Measurements from ENCODE around the gene ASCC1.

The ASCC1 gene

DNA sequence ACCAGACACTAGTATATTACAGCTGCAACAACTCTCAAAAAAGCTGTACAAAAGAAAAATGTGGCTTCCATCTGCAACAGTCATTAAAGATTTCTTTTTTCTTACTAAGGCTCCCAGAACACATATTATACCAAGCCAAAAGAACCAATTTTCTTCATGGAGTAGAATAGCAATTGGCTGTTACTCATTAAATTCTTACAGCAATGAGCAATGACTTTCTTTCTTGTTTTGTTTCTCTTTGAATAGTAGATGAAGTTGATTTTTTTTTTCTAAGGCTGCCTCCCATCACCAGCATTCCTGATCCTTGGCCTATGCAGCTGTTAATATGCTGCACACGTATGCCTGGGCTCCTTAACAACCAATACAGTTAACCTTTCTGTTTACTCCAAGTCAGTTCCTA is 91.1 kb downstream of the ASCC1 start:
- no peak overlapping the region for H3K4me3 ChIP-seq (ENCODE audit: low read depth, low read length)
- TF ChIP-seq, protein P1, sequence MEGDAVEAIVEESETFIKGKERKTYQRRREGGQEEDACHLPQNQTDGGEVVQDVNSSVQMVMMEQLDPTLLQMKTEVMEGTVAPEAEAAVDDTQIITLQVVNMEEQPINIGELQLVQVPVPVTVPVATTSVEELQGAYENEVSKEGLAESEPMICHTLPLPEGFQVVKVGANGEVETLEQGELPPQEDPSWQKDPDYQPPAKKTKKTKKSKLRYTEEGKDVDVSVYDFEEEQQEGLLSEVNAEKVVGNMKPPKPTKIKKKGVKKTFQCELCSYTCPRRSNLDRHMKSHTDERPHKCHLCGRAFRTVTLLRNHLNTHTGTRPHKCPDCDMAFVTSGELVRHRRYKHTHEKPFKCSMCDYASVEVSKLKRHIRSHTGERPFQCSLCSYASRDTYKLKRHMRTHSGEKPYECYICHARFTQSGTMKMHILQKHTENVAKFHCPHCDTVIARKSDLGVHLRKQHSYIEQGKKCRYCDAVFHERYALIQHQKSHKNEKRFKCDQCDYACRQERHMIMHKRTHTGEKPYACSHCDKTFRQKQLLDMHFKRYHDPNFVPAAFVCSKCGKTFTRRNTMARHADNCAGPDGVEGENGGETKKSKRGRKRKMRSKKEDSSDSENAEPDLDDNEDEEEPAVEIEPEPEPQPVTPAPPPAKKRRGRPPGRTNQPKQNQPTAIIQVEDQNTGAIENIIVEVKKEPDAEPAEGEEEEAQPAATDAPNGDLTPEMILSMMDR (IDR thresholded peaks at IDR 0.05; ENCODE audit: low read depth, low read length, missing control alignments), result no peak
- in situ Hi-C loops (cut with HindIII; ENCODE audit: low sequenced_read_pairs), result loop anchor here (5.0 kb wide), 1 partner anchor 197 kb away; no protein-coding TSS in a partner anchor
- DNase-seq (ENCODE audit: low read depth), result peak; percentile 37

DNA sequence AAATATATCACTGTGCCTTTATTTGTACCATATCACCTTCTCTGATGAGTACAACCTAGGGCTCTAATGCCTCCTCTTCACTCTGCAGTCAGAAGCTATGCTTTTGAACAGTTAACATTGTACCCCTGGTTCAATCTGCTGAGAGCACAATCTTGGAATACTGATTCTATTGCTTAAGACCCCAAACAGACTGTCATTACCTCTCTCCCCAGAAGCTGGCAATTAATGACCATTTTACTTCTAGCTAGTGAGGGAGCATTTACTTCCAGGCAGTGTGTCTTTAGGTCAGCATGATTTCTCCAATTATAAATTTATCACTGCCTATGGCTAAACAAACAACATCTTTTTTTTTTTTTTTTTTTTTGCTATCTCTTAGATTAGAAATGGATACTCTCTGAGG is 91.7 kb downstream of the ASCC1 start:
- no peak overlapping the region for H3K4me3 ChIP-seq (ENCODE audit: low read depth, low read length)
- TF ChIP-seq, protein P1 (IDR thresholded peaks at IDR 0.05; ENCODE audit: low read depth, low read length, missing control alignments), result no peak
- DNase-seq (ENCODE audit: low read depth), result no peak
- in situ Hi-C loops (cut with HindIII; ENCODE audit: low sequenced_read_pairs), result no loop called here

DNA sequence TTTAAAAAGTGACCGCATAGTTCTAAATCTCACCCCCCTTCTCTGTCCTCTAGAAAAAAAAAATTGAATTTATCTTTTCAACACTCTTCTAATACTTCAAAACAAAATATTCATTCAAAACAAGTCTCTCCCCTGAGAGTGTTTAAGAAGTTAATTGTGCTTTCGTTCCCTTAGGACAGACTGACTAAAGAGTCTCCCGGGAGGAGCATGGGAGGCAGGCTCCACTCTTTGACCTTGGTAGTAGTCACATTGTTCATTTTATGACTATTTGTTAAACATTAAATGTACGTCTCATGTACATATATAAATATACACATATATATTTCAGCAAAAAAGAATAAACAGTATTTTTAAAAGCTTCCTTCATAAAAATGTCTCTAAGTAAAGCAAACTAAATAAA is 92.5 kb downstream of the ASCC1 start:
- in situ Hi-C loops (cut with HindIII; ENCODE audit: low sequenced_read_pairs), result no loop called here
- TF ChIP-seq, protein P1 (IDR thresholded peaks at IDR 0.05; ENCODE audit: low read depth, low read length, missing control alignments), result no peak
- DNase-seq (ENCODE audit: low read depth), result no peak
- H3K4me3 ChIP-seq (ENCODE audit: low read depth, low read length), result no peak overlapping the region

DNA sequence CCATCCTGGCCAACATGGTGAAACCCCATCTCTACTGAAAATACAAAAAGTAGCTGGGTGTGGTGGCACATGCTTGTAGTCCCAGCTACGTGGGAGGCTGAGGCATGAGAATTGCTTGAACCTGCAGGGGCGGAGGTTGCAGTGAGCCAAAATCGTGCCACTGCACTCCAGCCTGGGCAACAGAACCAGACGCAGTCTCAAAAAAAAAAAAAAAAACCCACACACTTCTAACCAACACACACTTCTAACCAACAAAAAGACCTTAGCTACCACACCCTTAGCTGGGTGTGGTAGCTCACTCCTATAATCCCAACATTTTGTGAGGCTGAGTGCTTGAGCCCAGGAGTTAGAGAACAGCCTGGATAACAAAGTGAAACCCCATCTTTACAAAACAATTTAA is 93.9 kb downstream of the ASCC1 start:
- TF ChIP-seq, protein P1 (IDR thresholded peaks at IDR 0.05; ENCODE audit: low read depth, low read length, missing control alignments), result no peak
- in situ Hi-C loops (cut with HindIII; ENCODE audit: low sequenced_read_pairs), result no loop called here

DNA sequence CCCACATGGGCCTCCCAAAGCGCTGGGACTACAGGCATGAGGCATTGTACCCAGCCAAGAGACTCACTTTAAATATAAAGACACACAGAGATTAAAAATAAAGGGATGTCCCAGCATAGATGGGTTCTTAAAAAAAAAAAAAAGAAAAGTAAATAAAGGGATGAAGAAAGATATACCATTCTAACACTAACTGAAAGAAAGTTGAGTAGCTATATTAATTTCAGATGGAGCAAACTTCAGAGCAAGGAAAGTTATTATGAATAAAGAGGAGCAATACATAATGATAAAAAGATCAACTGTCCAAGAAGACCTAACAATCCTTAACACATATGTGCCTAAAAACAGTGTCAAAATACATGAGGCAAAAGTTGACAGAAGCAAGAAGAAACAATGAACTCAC is 94.7 kb downstream of the ASCC1 start:
- no peak for DNase-seq (ENCODE audit: low read depth)
- TF ChIP-seq, protein P1 (IDR thresholded peaks at IDR 0.05; ENCODE audit: low read depth, low read length, missing control alignments), result no peak
- H3K4me3 ChIP-seq (ENCODE audit: low read depth, low read length), result no peak overlapping the region
- in situ Hi-C loops (cut with HindIII; ENCODE audit: low sequenced_read_pairs), result no loop called here

More for the DNA sequence above, 93.9 kb downstream of the ASCC1 start:
- no peak overlapping the region for H3K4me3 ChIP-seq (ENCODE audit: low read depth, low read length)
- DNase-seq (ENCODE audit: low read depth), result no peak

DNA sequence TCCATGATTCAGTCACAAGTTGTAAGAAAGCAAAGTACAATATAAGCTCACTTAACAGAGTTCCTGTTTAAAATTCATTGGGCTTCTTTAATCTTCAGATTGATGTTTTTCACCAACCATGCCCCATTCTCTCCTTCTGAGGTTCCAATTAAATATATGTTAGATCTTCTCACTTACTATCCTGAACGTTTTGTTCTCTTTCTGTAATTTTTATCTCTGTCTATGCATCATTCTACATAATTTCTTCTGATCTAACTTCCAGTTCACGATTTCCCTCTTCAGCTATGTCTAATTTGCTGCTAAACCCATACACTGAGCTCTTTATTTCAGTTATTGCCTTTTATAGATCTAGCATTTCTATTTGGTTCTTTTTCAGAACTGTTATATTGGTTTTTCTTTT is 99.7 kb downstream of the ASCC1 start:
- no peak for DNase-seq (ENCODE audit: low read depth)
- TF ChIP-seq, protein P1 (IDR thresholded peaks at IDR 0.05; ENCODE audit: low read depth, low read length, missing control alignments), result no peak
- H3K4me3 ChIP-seq (ENCODE audit: low read depth, low read length), result no peak overlapping the region
- in situ Hi-C loops (cut with HindIII; ENCODE audit: low sequenced_read_pairs), result no loop called here
